Adrenal gland (tissue), 5 donors: ENCODE results near the gene ABAT.

Experiments used
- POLR2A ChIP-seq, 2 donors: fragments of 450-650 bp; IDR thresholded peaks; one replicate each; pipeline ENCODE4 v1.6.1; 2017; ENCODE audit warnings: antibody characterized with exemption in 2 of 2, mild to moderate bottlenecking in 2 of 2, moderate library complexity in 1 of 2
- TF ChIP-seq, protein P1 (sequence below), 6 experiments: fragments of 450-650 bp in 4 of 6; fragments of 200-600 bp in 2 of 6; sonication (generic) in 1 of 6; IDR thresholded peaks; 1 replicate in 5 of 6; 2 replicates in 1 of 6; pipeline versions ENCODE4 v1.5.1 to v1.8.0; 2016 to 2021; ENCODE audit warnings: antibody characterized with exemption in 6 of 6, mild to moderate bottlenecking in 2 of 6, moderate library complexity in 1 of 6
- donor health status: DM: no; HTN: no; CAD: no.

GRCh38 chr16:8762254-8762653 lies 87.8 kb downstream of the ABAT start:
- TF ChIP-seq, protein P1, sequence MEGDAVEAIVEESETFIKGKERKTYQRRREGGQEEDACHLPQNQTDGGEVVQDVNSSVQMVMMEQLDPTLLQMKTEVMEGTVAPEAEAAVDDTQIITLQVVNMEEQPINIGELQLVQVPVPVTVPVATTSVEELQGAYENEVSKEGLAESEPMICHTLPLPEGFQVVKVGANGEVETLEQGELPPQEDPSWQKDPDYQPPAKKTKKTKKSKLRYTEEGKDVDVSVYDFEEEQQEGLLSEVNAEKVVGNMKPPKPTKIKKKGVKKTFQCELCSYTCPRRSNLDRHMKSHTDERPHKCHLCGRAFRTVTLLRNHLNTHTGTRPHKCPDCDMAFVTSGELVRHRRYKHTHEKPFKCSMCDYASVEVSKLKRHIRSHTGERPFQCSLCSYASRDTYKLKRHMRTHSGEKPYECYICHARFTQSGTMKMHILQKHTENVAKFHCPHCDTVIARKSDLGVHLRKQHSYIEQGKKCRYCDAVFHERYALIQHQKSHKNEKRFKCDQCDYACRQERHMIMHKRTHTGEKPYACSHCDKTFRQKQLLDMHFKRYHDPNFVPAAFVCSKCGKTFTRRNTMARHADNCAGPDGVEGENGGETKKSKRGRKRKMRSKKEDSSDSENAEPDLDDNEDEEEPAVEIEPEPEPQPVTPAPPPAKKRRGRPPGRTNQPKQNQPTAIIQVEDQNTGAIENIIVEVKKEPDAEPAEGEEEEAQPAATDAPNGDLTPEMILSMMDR (IDR thresholded peaks at IDR 0.05) = no peak
- TF ChIP-seq POLR2A (IDR thresholded peaks at IDR 0.05) = no peak
